Lower leg skin (tissue), 4 donors: ENCODE results near the gene ZNF44. TPM values are rescaled to one million over a fixed set of nuclear protein-coding genes. Genes with fewer than 3 reads are reported as not detected.

Experiments used
- DNase-seq, 2 donors: peaks; one replicate each; pipeline ENCODE4 v3.0.0-alpha.2; 2019; ENCODE audit warnings: low spot score in 2 of 2
- H3K4me3 ChIP-seq: fragments of 200-600 bp; sonication (generic); 2 replicates; pipeline ENCODE4 v1.5.1; 2017; ENCODE audit warnings: mild to moderate bottlenecking, low read depth; ENCODE audit not compliant: poor library complexity, severe bottlenecking
- CTCF ChIP-seq, 3 donors: fragments of 450-650 bp; IDR thresholded peaks; one replicate each; pipeline ENCODE4 v1.5.1; 2016; ENCODE audit warnings: antibody characterized with exemption in 3 of 3, mild to moderate bottlenecking in 3 of 3, moderate library complexity in 2 of 3
- POLR2A ChIP-seq, 2 donors: fragments of 450-650 bp; IDR thresholded peaks; one replicate each; pipeline ENCODE4 v1.6.1; 2016 to 2017; ENCODE audit warnings: antibody characterized with exemption in 2 of 2, mild to moderate bottlenecking in 1 of 2, moderate library complexity in 1 of 2
- WGBS, 2 donors: methylation state at CpG; one replicate each; pipeline ENCODE4 v1.1.5; 2018; 5-methylcytosine and 5-hydroxymethylcytosine counted together
- intact Hi-C: fragments of 100-400 bp; cut with DNase I; formaldehyde crosslinking; loops from one replicate; pipeline ENCODE4 v1.15.0; 2023; ENCODE audit warnings: low total_unique reads
- total RNA-seq, 4 donors: library from RNA; depleted of rRNA; stranded (reverse); fragments of >200 nt; gene quantifications; one replicate each; pipeline ENCODE4 v1.1.0, GENCODE V29; 2016

The ZNF44 gene
- total RNA-seq, 4 donors from 2014 or later = 8.8 to 15.6 (median 13.0) TPM

DNA sequence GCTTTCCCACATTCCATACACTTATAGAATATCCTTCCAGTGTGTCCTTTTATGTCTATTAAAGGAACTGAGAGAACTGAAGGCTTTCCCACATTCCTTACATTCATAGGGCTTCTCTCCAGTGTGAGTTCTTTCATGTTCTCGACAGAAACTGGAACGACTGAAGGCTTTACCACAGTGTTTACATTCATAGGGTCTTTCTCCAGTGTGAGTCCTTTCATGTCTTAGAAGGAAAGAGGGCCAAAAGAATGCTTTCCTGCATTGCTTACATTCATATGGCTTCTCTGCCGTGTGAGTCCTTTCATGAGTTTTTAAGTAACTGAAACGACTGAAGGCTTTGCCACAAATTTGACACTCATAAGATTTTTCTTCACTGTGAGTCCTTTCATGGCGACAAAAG lies 22.3 kb downstream of the ZNF44 start:
- 95 to 99% methylated on average over 5 of the region's 5 CpGs for WGBS, 2 donors
- DNase-seq = no peak
- H3K4me3 ChIP-seq = no peak overlapping the region
- intact Hi-C loops = no loop called here
- TF ChIP-seq CTCF (IDR thresholded peaks at IDR 0.05) = no peak
- no peak for TF ChIP-seq POLR2A (IDR thresholded peaks at IDR 0.05)

GRCh38 chr19:12270854-12271253 lies 23.8 kb downstream of the ZNF44 start:
- TF ChIP-seq CTCF (IDR thresholded peaks at IDR 0.05) = no peak
- TF ChIP-seq POLR2A (IDR thresholded peaks at IDR 0.05) = no peak
- intact Hi-C loops = no loop called here
- no peak for DNase-seq
- 93 to 100% methylated on average over 2 of the region's 2 CpGs for WGBS, 2 donors
- H3K4me3 ChIP-seq = no peak overlapping the region

DNA sequence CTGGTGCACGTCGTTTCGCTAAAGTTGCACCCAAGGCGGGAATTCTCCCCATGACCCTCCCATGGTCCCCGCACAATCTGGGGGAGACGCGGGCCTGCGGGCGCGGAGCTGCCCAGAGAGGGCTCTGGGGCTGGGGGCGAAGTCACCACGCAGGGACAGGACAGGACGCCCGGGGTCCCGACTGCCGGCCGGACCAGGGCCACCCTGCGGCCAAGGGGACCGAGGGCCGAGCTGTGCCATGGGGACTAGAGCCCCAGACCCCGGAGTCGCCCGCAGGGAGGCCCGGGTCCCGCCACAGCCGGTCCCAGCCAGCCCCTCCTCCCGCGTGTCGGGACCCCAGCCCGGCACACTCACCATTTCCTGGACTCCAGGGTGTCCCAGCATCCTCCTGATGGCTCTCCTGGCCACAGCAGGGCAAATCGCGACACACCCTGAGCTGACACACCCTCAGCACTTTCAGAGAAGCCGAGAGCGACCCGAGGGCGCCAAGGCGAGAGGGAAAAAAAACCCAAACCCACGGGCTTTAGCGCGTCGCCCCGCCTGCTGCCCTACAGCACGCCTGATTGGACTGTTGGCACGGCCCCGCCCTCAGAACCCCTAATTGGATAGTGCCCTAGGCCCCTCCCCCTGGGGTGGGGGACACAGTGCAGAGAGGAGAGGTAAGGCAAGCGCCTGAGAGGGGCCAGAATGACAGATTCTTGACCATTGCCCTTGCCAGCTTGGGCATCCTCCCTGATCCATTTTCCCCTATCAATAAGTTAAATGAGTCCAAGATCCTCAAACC lies 28.6 kb downstream of the ZNF44 start:
- no peak overlapping the region for H3K4me3 ChIP-seq
- no peak for DNase-seq
- 67 to 76% methylated on average over 46 of the region's 46 CpGs for WGBS, 2 donors
- TF ChIP-seq POLR2A (IDR thresholded peaks at IDR 0.05) = no peak
- TF ChIP-seq CTCF (IDR thresholded peaks at IDR 0.05) = no peak
- intact Hi-C loops = no loop called here

DNA sequence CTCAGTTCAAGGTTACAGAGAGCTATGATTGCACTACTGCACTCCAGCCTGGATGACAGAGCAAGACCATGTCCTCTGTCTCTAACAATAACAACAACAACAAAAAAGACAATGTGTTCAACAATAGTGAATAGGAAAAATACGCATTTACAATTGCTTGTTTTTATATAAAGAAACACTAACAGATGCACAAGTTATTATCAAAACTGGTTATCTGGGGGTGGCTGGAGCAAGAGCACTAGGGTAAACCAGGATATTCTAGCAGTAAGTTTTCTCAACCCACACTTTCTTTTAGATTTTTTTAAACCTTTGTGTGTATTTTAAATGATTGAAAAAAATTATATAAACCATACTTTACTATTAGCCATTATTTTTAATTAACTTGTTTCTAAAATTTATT lies 33.1 kb downstream of the ZNF44 start:
- TF ChIP-seq CTCF (IDR thresholded peaks at IDR 0.05) (no peak), POLR2A (IDR thresholded peaks at IDR 0.05) (no peak)
- intact Hi-C loops = no loop called here
- DNase-seq = no peak
- 98 to 100% methylated on average over 1 of the region's 1 CpG for WGBS, 2 donors
- no peak overlapping the region for H3K4me3 ChIP-seq

- DNase-seq = no peak
- intact Hi-C loops = no loop called here
- 89 to 100% methylated on average over 3 of the region's 3 CpGs for WGBS, 2 donors
- H3K4me3 ChIP-seq = no peak overlapping the region
- TF ChIP-seq CTCF (IDR thresholded peaks at IDR 0.05) (no peak), POLR2A (IDR thresholded peaks at IDR 0.05) (no peak)
Measured at GRCh38 chr19:12260861-12261260, 33.8 kb downstream of the ZNF44 start.

DNA sequence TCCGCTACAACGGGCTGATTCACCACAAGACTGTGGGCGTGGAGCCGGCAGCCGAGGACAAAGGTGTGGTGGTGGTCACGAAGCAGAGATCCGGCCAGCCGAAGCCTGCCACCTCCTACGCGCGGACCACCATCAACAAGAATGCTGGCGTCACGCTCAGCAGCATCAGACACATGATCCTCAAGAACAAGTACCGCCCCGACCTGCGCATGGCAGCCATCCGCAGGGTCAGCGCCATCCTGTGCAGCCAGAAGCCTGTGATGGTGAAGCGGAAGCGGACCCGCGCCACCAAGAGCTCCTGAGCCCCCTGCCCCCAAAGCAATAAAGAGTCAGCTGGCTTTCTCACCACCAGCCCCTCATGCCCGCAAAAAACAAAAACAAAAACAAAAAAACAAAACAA lies 34.4 kb downstream of the ZNF44 start:
- intact Hi-C loops = no loop called here
- WGBS, 2 donors = 97 to 98% methylated on average over 23 of the region's 23 CpGs
- no peak overlapping the region for H3K4me3 ChIP-seq
- TF ChIP-seq CTCF (IDR thresholded peaks at IDR 0.05) = no peak
- no peak for TF ChIP-seq POLR2A (IDR thresholded peaks at IDR 0.05)
- DNase-seq = no peak
